ENCODE data around the gene FBLN5. TPM values are rescaled to one million over a fixed set of nuclear protein-coding genes. Genes with fewer than 3 reads are reported as not detected.

The FBLN5 gene
- total RNA-seq, 1 donor from 2014 or later, result 41.5 TPM

DNA sequence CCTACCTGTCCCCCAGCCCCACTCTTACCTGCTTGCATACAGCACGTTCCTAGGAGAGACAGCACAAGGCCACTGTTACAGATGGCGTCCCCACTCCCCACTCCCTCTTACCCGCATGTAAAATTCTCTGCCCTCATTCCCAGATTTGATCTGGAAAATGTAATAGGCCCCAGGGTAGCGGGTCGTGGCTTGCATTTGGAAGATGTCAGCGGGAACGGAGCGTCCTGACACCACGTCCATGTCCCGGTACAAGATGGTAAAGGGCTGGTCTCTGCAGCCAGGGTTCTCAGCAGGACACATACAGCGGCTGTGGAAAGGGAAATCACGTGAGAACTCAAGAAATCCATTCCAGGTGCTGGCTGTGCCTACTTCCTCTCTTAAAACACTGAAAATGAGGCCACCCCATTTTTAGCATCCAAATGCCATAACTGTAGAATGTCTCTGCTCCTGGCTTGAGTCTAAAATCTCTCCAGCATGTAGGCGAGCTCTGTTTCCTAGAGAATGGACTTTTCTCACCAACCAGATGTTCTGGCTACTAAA lies 70.0 kb downstream of the FBLN5 start:
- TF ChIP-seq, protein P1, sequence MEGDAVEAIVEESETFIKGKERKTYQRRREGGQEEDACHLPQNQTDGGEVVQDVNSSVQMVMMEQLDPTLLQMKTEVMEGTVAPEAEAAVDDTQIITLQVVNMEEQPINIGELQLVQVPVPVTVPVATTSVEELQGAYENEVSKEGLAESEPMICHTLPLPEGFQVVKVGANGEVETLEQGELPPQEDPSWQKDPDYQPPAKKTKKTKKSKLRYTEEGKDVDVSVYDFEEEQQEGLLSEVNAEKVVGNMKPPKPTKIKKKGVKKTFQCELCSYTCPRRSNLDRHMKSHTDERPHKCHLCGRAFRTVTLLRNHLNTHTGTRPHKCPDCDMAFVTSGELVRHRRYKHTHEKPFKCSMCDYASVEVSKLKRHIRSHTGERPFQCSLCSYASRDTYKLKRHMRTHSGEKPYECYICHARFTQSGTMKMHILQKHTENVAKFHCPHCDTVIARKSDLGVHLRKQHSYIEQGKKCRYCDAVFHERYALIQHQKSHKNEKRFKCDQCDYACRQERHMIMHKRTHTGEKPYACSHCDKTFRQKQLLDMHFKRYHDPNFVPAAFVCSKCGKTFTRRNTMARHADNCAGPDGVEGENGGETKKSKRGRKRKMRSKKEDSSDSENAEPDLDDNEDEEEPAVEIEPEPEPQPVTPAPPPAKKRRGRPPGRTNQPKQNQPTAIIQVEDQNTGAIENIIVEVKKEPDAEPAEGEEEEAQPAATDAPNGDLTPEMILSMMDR (IDR thresholded peaks at IDR 0.05; ENCODE audit: unreplicated experiment), result no peak
- no peak overlapping the region for H3K4me3 Mint-ChIP-seq
- no peak for DNase-seq (ENCODE audit: low spot score in 2 of 2, unreplicated experiment in 2 of 2)
- no peaks in the 10 kb centered on the region for H3K9me3 Mint-ChIP-seq
- peaks cover 5% of the 10 kb centered on the region for H3K36me3 Mint-ChIP-seq
- no peak overlapping the region for H3K27ac Mint-ChIP-seq
- no peaks in the 10 kb centered on the region for H3K27me3 Mint-ChIP-seq (ENCODE audit: low read depth)
- H3K4me1 Mint-ChIP-seq, result no peaks in the 10 kb centered on the region

DNA sequence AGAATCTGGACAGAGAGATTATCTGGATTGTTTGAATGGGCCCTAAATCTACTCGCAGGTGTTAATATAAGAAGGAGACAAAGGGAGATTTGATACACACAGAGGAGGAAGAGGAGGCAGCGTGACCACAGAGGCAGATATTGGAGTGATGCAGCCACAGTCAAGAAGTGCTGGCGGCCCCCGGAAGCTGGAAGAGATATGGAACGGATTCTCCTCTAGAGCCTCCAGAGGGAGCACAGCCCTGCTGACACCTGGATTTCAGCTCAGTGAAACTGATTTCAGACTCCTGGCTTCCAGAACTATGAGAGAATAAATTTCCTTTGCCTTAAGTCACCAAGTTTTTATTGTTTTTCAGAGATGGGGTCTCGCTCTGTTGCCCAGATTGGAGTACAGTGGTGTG lies 71.0 kb downstream of the FBLN5 start:
- peaks cover 5% of the 10 kb centered on the region for H3K36me3 Mint-ChIP-seq
- TF ChIP-seq, protein P1 (IDR thresholded peaks at IDR 0.05; ENCODE audit: unreplicated experiment), result no peak
- no peak overlapping the region for H3K27ac Mint-ChIP-seq
- no peak for DNase-seq (ENCODE audit: low spot score in 2 of 2, unreplicated experiment in 2 of 2)
- no peak overlapping the region for H3K4me3 Mint-ChIP-seq
- no peaks in the 10 kb centered on the region for H3K9me3 Mint-ChIP-seq
- no peaks in the 10 kb centered on the region for H3K27me3 Mint-ChIP-seq (ENCODE audit: low read depth)
- no peaks in the 10 kb centered on the region for H3K4me1 Mint-ChIP-seq

DNA sequence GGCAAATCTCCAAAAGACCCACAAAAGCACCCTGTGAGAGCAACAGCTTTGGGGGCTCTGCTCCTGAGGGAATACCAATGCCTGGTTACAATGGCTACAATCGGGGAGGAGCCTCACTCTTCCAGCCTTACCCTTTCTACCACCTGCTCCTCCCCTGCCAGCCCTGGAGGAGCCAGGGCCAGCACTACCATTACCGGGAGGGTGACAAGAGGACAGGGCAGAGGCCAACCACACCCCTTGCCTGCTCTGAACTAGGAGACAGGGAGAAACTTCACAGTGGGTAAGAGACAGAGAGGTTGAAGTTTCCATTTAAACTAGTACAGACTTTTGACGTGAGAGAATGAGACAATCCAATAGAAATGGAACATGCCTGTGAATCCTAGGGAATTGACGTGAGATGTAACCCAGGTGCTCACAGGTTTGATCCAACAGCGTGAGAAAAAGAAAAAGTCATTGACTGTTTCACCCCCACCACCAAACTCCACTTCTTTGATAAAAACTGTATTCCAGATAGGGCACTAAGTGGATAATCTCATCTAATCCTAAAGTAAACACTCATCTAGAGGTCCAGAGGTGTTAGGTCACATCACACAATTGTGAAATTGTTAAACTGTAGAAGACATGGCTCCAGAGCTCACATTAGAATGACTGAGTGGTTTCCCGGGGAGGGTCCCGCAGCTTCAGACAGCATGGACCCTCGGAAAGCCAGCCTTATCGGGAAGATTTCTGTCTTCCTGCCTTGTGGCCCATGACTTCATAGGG lies 71.8 kb downstream of the FBLN5 start:
- TF ChIP-seq, protein P1 (IDR thresholded peaks at IDR 0.05; ENCODE audit: unreplicated experiment), result no peak
- H3K36me3 Mint-ChIP-seq, result peaks cover 5% of the 10 kb centered on the region
- no peaks in the 10 kb centered on the region for H3K4me1 Mint-ChIP-seq
- no peaks in the 10 kb centered on the region for H3K27me3 Mint-ChIP-seq (ENCODE audit: low read depth)
- no peaks in the 10 kb centered on the region for H3K9me3 Mint-ChIP-seq
- DNase-seq (ENCODE audit: low spot score in 2 of 2, unreplicated experiment in 2 of 2), result no peak
- H3K4me3 Mint-ChIP-seq, result no peak overlapping the region
- no peak overlapping the region for H3K27ac Mint-ChIP-seq

DNA sequence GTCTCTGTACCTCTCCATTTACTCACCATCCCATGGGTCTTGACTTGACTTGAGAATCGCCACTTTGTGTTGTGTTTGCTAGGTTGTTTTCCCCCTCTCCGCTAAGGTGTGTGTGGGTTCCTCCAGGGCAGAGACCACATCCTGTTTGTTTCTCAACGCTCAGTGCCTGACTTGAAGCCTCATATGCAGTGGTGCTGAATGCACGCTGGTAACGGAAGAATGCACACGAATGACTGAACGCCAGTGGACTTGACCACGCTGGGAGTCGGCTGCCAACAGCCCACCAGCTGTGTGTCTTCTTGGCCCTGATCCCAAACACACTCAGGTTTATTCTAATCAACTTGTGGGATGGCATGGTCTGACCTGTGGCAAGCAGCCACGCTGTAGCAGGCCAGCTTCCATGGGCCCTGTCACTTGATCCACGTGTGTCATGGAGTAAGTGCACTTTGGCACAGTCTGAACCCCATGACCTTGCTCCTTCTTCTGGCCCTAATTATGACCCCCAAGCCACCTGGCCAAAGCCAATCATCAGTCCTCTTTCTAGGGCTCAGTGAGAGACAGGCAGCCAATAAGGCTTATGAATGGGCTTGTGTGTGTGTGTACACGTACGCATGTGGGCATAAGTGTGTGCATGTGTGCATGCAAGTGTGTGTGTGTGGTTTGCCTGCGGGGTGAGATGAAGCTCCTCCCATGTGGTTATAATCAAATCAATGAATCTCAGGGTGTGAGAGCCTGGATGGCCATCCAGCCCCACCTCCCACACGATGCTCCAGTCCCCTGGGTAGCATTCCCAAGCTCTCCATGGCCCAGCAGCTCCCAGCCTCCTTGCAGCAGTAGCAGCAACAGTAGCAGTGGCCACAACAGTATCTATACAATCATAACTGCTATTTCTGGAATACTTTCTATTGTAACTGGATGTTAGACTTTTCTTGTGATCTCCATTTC lies 73.8 kb downstream of the FBLN5 start:
- Mint-ChIP-seq H3K27me3 (ENCODE audit: low read depth) (no peaks in the 10 kb centered on the region), H3K36me3 (peaks cover 6% of the 10 kb centered on the region), H3K4me3 (no peak overlapping the region), H3K4me1 (no peaks in the 10 kb centered on the region), H3K27ac (no peak overlapping the region), H3K9me3 (no peaks in the 10 kb centered on the region)
- TF ChIP-seq, protein P1 (IDR thresholded peaks at IDR 0.05; ENCODE audit: unreplicated experiment), result no peak
- no peak for DNase-seq (ENCODE audit: low spot score in 2 of 2, unreplicated experiment in 2 of 2)

DNA sequence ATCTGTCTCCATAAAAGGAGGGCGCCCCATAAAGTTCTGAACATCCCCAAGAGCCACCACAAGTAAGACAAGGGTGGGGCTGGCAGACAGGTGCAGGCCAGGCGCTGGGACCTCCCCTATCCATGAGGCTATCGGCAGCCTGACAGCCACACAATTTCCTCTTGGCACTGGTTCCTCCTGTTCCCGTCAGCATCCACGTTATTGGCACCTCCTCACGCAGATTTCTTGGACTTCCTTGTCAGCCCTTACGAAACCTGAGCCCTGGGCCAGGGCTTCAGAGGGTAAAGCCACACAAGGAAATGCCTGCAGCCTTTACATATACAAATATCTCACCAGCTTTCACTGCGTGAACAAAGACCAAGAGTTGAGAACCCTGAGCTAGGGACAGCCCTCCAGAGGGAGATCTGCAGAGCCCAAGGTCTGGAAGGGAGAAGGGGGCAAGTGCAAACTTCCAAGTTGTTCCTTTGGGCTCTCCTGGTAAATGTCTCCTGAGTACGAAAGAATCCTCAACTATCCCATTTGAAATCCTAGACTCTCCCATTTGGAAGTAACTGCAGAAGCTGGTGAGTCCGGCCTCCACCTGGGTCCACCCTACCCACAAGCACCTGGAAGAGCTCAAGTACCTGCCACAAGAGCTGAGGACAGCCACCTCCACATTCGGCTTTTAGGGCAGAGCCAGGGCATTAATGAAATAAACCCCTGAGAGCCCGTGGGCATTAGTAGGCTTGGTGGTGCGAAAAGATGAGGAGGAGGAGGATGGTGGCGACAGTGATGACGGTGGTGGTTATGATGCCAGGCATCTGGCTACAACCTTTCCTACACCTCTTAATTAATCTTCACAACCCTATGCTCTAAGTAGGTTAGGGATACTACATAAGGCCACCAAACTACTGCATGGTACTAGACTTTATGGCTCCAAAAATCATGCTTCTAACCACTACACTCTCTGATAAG lies 74.7 kb downstream of the FBLN5 start:
- Mint-ChIP-seq H3K36me3 (peaks cover 6% of the 10 kb centered on the region), H3K27ac (no peak overlapping the region), H3K9me3 (no peaks in the 10 kb centered on the region), H3K4me3 (no peak overlapping the region), H3K4me1 (no peaks in the 10 kb centered on the region), H3K27me3 (ENCODE audit: low read depth) (no peaks in the 10 kb centered on the region)
- TF ChIP-seq, protein P1 (IDR thresholded peaks at IDR 0.05; ENCODE audit: unreplicated experiment), result no peak
- DNase-seq (ENCODE audit: low spot score in 2 of 2, unreplicated experiment in 2 of 2), result no peak

Data from mesothelial cell of epicardium (in vitro differentiated cells).